ENCODE data around the gene EPHX1.
"Not testable (repeated sequence)": the region's sequence is repeated elsewhere in the genome, so short reads cannot be mapped to it uniquely, and the experiment has no call there.

EPHX1 gene

DNA sequence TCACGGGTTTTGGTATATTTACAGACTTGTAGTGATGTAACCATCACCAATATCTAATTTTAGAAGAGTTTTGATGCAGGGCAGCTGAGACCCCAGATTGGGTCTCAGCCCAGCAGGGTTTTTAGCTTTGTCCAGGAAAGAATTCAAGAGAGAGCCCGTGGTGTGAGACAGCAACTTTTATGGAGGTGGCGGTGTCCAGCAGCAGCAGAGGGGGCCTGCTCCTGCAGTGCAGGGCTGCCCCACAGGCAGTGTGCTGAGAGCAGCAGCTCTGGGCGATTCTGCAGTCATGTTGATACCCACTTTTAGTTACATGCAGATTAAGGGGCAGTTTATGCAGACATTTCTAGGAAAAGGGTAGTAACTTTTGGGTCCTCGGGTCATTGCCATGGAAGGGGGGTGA lies 1.8 kb upstream of the EPHX1 start:
- H3K4me1 ChIP-seq (ENCODE audit: insufficient read depth, poor library complexity, severe bottlenecking) = no peaks in the 10 kb centered on the region
- TF ChIP-seq, protein P1, sequence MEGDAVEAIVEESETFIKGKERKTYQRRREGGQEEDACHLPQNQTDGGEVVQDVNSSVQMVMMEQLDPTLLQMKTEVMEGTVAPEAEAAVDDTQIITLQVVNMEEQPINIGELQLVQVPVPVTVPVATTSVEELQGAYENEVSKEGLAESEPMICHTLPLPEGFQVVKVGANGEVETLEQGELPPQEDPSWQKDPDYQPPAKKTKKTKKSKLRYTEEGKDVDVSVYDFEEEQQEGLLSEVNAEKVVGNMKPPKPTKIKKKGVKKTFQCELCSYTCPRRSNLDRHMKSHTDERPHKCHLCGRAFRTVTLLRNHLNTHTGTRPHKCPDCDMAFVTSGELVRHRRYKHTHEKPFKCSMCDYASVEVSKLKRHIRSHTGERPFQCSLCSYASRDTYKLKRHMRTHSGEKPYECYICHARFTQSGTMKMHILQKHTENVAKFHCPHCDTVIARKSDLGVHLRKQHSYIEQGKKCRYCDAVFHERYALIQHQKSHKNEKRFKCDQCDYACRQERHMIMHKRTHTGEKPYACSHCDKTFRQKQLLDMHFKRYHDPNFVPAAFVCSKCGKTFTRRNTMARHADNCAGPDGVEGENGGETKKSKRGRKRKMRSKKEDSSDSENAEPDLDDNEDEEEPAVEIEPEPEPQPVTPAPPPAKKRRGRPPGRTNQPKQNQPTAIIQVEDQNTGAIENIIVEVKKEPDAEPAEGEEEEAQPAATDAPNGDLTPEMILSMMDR (IDR thresholded peaks at IDR 0.05; ENCODE audit: poor library complexity, severe bottlenecking) = no peak
- H3K9me3 ChIP-seq (ENCODE audit: severe bottlenecking) = no peaks in the 10 kb centered on the region
- H3K27ac ChIP-seq (ENCODE audit: poor library complexity, severe bottlenecking) = no peak overlapping the region
- H3K27me3 ChIP-seq (ENCODE audit: insufficient read depth, poor library complexity, severe bottlenecking) = no peaks in the 10 kb centered on the region
- no peak for DNase-seq (ENCODE audit: low spot score)
- ATAC-seq (ENCODE audit: low read depth) = no peak
- no peaks in the 10 kb centered on the region for H3K36me3 ChIP-seq (ENCODE audit: low read depth)
- no peak overlapping the region for H3K4me3 ChIP-seq (ENCODE audit: severe bottlenecking)

GRCh38 chr1:225810579-225811538 lies 935 bp downstream of the EPHX1 start:
- DNase-seq (ENCODE audit: low spot score); H3K27me3 ChIP-seq (ENCODE audit: insufficient read depth, poor library complexity, severe bottlenecking); H3K4me1 ChIP-seq (ENCODE audit: insufficient read depth, poor library complexity, severe bottlenecking); H3K9me3 ChIP-seq (ENCODE audit: severe bottlenecking); H3K36me3 ChIP-seq (ENCODE audit: low read depth): not testable (repeated sequence)
- 0 out of 3 replicates have a peak, but pooled peaks have one; percentile 24 for ATAC-seq (ENCODE audit: low read depth)
- peak overlapping the region; percentile 36 for H3K27ac ChIP-seq (ENCODE audit: poor library complexity, severe bottlenecking)
- peak overlapping the region; percentile 71 for H3K4me3 ChIP-seq (ENCODE audit: severe bottlenecking)

DNA sequence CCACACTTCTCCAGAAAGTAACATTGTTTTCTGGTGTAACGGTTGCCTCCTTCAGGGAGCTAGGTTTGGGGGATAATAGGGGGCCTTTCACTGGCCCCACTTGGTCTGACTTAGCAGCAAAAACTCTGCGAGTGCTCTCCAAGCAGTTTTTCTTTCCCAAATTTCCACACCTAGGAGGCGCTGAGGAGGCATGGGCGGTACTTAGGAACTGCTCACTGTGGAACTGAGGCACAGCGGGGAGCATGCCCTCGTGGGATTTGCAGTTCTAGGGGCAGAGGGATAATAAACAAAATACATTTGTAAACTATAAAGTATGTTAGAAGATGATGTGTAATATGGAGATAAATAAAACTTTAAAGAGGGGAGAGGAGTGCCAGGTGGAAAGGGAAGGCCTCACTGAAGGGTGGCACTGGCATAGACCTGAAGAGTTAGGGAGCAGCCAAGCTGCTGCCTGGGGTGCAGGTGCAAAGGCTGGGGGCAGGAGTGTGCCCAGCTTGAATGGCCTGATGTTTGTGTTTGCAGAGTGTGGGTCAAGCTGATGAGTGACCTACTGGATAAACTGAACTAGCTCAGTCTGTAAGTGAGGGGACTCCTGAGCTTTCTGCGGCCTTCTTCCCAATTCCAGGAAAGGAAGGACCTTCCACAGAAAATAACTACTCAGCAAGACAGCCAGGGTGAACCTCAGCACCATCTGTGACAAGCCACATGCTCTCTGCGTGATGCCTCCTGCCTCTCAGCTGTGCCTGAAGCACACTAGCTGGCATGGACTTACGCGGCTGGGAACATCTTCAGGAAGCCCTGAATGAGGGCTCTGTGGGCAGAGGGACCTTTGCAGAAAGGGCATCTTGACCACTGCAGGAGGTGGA lies 1.9 kb downstream of the EPHX1 start:
- Histone ChIP-seq H3K9me3 (ENCODE audit: severe bottlenecking) (no peaks in the 10 kb centered on the region), H3K36me3 (ENCODE audit: low read depth) (no peaks in the 10 kb centered on the region), H3K27me3 (ENCODE audit: insufficient read depth, poor library complexity, severe bottlenecking) (no peaks in the 10 kb centered on the region), H3K27ac (ENCODE audit: poor library complexity, severe bottlenecking) (no peak overlapping the region), H3K4me1 (ENCODE audit: insufficient read depth, poor library complexity, severe bottlenecking) (peaks cover 7% of the 10 kb centered on the region), H3K4me3 (ENCODE audit: severe bottlenecking) (no peak overlapping the region)
- ATAC-seq (ENCODE audit: low read depth) = no peak
- TF ChIP-seq, protein P1 (IDR thresholded peaks at IDR 0.05; ENCODE audit: poor library complexity, severe bottlenecking) = no peak
- no peak for DNase-seq (ENCODE audit: low spot score)

- Histone ChIP-seq H3K4me1 (ENCODE audit: insufficient read depth, poor library complexity, severe bottlenecking) (peaks cover 11% of the 10 kb centered on the region), H3K36me3 (ENCODE audit: low read depth) (no peaks in the 10 kb centered on the region), H3K27ac (ENCODE audit: poor library complexity, severe bottlenecking) (peak overlapping the region; percentile 20), H3K9me3 (ENCODE audit: severe bottlenecking) (no peaks in the 10 kb centered on the region), H3K27me3 (ENCODE audit: insufficient read depth, poor library complexity, severe bottlenecking) (no peaks in the 10 kb centered on the region), H3K4me3 (ENCODE audit: severe bottlenecking) (no peak overlapping the region)
- TF ChIP-seq, protein P1 (IDR thresholded peaks at IDR 0.05; ENCODE audit: poor library complexity, severe bottlenecking) = no peak
- DNase-seq (ENCODE audit: low spot score) = no peak
- ATAC-seq (ENCODE audit: low read depth) = no peak
These were observed 2.7 kb downstream of the EPHX1 start for GRCh38 chr1:225812488-225813213.
